HCT116 (cell line): ENCODE results near the gene ST3GAL6. TPM values are rescaled to one million over a fixed set of nuclear protein-coding genes. Genes with fewer than 3 reads are reported as not detected.

Experiments
- ATAC-seq: fragments of 200-7000 bp; cut with Tn5 transposase; 2 replicates; pipeline ENCODE4 v1.9.1; 2020; ENCODE audit warnings: mild to moderate bottlenecking, moderate library complexity
- BruUV-seq: library from RNA; stranded (reverse); fragments of 400-500 nt; replicated peaks from 2 replicates; lab custom pipeline; 2021; lab: Mats Ljungman, UMichigan
- CTCF ChIA-PET: fragments of 300-600 bp; sonication (Branson Sonifier 250); formaldehyde crosslinking; loops from one replicate; lab custom pipeline; 2021; ENCODE audit warnings: antibody characterized with exemption; lab: Charles Lee
- POLR2A ChIA-PET: fragments of 300-600, 350-600 bp; sonication (Branson Sonifier 250); formaldehyde crosslinking; loops from one replicate; lab custom pipeline; 2021; ENCODE audit warnings: antibody characterized with exemption; lab: Charles Lee
- RAD21 ChIA-PET, 2 experiments: fragments of 300-600 bp; sonication (Branson Sonifier 250); formaldehyde crosslinking; loops; one replicate each; lab custom pipeline; 2023; ENCODE audit warnings: low total read pairs in 2 of 2; ENCODE audit not compliant: uncharacterized antibody in 2 of 2, unreplicated experiment in 2 of 2, low non-redundant PET in 1 of 2; lab: Charles Lee
- DNase-seq: peaks from one replicate; pipeline ENCODE4 v3.0.0-alpha.2; 2010; ENCODE audit warnings: low read depth, low spot score
- H2AFZ ChIP-seq: fragments of 200-600 bp; shearing (Covaris generic), sonication (generic); 2 replicates; pipeline ENCODE4 v1.6.1; 2017; ENCODE audit warnings: low read depth, mixed run types, mixed read lengths, antibody characterized with exemption, low read length; ENCODE audit not compliant: poor library complexity, severe bottlenecking
- H3K27ac ChIP-seq: 2 replicates; pipeline ENCODE4 v1.5.1; 2012; ENCODE audit warnings: low read depth, low read length
- H3K27me3 ChIP-seq: fragments of 200-600 bp; sonication (generic); 2 replicates; pipeline ENCODE4 v1.6.1; 2016; ENCODE audit warnings: mixed run types, low read length, mixed read lengths; ENCODE audit not compliant: insufficient read depth
- H3K36me3 ChIP-seq, 2 experiments: fragments of 200-500 bp in 1 of 2; fragments of 200-600 bp in 1 of 2; sonication (Bioruptor generic) in 1 of 2; sonication (generic) in 1 of 2; 2 replicates each; pipeline versions ENCODE4 v1.5.1 to v1.6.1; 2014 to 2016; ENCODE audit warnings: low read length in 2 of 2, inconsistent platforms in 1 of 2, mixed read lengths in 1 of 2, mixed run types in 1 of 2; ENCODE audit not compliant: insufficient read depth in 2 of 2, control insufficient read depth in 1 of 2
- H3K4me1 ChIP-seq, 2 experiments: fragments of 200-600 bp in 1 of 2; sonication (generic) in 1 of 2; 2 replicates each; pipeline versions ENCODE4 v1.5.1 to v1.6.1; 2012 to 2017; ENCODE audit warnings: low read length in 2 of 2, inconsistent platforms in 1 of 2, mild to moderate bottlenecking in 1 of 2, mixed read lengths in 1 of 2, mixed run types in 1 of 2, moderate library complexity in 1 of 2; ENCODE audit not compliant: insufficient read depth in 2 of 2, control insufficient read depth in 1 of 2
- H3K4me2 ChIP-seq: fragments of 200-600 bp; sonication (generic); 2 replicates; pipeline ENCODE4 v1.6.1; 2017; ENCODE audit warnings: mixed run types, low read length, mixed read lengths
- H3K4me3 ChIP-seq, 2 experiments: fragments of 200-600 bp in 1 of 2; sonication (generic) in 1 of 2; replicated peaks in 1 of 2; 2 replicates each; pipeline ENCODE4 v1.5.1; 2011 to 2016; ENCODE audit warnings: low read length in 2 of 2, control low read depth in 1 of 2, low read depth in 1 of 2, mild to moderate bottlenecking in 1 of 2, mixed read lengths in 1 of 2, mixed run types in 1 of 2
- H3K79me2 ChIP-seq: fragments of 200-600 bp; sonication (generic); 2 replicates; pipeline ENCODE4 v1.6.1; 2017; ENCODE audit warnings: mild to moderate bottlenecking, mixed run types, low read length, moderate library complexity, mixed read lengths; ENCODE audit not compliant: insufficient read depth
- H3K9ac ChIP-seq: fragments of 200-600 bp; sonication (generic); 2 replicates; pipeline ENCODE4 v1.6.1; 2016; ENCODE audit warnings: low read length, mixed read lengths
- H3K9me2 ChIP-seq: fragments of 200-600 bp; sonication (generic), shearing (Covaris generic); 2 replicates; pipeline ENCODE4 v1.6.1; 2017; ENCODE audit warnings: mixed run types, mild to moderate bottlenecking, moderate library complexity; ENCODE audit not compliant: insufficient read depth
- H3K9me3 ChIP-seq, 2 experiments: fragments of 200-500 bp in 1 of 2; fragments of 200-600 bp in 1 of 2; sonication (Bioruptor generic) in 1 of 2; sonication (generic) in 1 of 2; 2 replicates each; pipeline ENCODE4 v1.6.1; 2014 to 2017; ENCODE audit warnings: low read length in 2 of 2, mixed read lengths in 2 of 2, inconsistent platforms in 1 of 2, low read depth in 1 of 2, mild to moderate bottlenecking in 1 of 2, mixed run types in 1 of 2, moderate library complexity in 1 of 2; ENCODE audit not compliant: control insufficient read depth in 1 of 2, insufficient read depth in 1 of 2
- H4K20me1 ChIP-seq: fragments of 200-600 bp; sonication (generic), shearing (Covaris generic); 2 replicates; pipeline ENCODE4 v1.6.1; 2017; ENCODE audit warnings: mixed run types, mild to moderate bottlenecking, moderate library complexity; ENCODE audit not compliant: insufficient read depth
- ATF3 ChIP-seq: IDR thresholded peaks from 2 replicates; pipeline ENCODE4 v1.6.1; 2012
- CBX3 ChIP-seq: IDR thresholded peaks from 2 replicates; pipeline ENCODE4 v1.6.1; 2012; ENCODE audit warnings: low read depth
- CEBPB ChIP-seq: IDR thresholded peaks from 2 replicates; pipeline ENCODE4 v1.6.1; 2012; ENCODE audit warnings: low read depth
- CTCF ChIP-seq, 3 experiments: fragments of 200-600 bp in 1 of 3; sonication (generic) in 1 of 3; IDR thresholded peaks in 2 of 3; conservative IDR thresholded peaks in 1 of 3; 2 replicates each; pipeline ENCODE4 v1.5.1; 2012 to 2017; ENCODE audit warnings: low read depth in 2 of 3, low read length in 2 of 3, antibody characterized with exemption in 1 of 3, borderline replicate concordance in 1 of 3, control low read depth in 1 of 3, mild to moderate bottlenecking in 1 of 3, mixed read lengths in 1 of 3, mixed run types in 1 of 3, moderate library complexity in 1 of 3; ENCODE audit not compliant: insufficient read depth in 1 of 3
- EGR1 ChIP-seq: IDR thresholded peaks from 2 replicates; pipeline ENCODE4 v1.6.1; 2012; ENCODE audit warnings: low read depth
- EZH2 ChIP-seq: fragments of 200-600 bp; sonication (generic); IDR thresholded peaks from 2 replicates; pipeline ENCODE4 v1.6.1; 2017; ENCODE audit warnings: antibody characterized with exemption, mixed run types
- FOSL1 ChIP-seq: IDR thresholded peaks from 2 replicates; pipeline ENCODE4 v1.6.1; 2012; ENCODE audit warnings: low read depth
- JUND ChIP-seq: IDR thresholded peaks from 2 replicates; pipeline ENCODE4 v1.6.1; 2012
- MAX ChIP-seq: IDR thresholded peaks from 2 replicates; pipeline ENCODE4 v1.6.1; 2012
- POLR2A ChIP-seq: IDR thresholded peaks from 2 replicates; pipeline ENCODE4 v1.7.0; 2011; ENCODE audit warnings: borderline replicate concordance; ENCODE audit not compliant: insufficient read depth, insufficient read length; ENCODE audit errors: extremely low read depth
- RAD21 ChIP-seq: IDR thresholded peaks from 2 replicates; pipeline ENCODE4 v1.6.1; 2012; ENCODE audit warnings: low read depth, mild to moderate bottlenecking
- REST ChIP-seq: IDR thresholded peaks from 2 replicates; pipeline ENCODE4 v1.6.1; 2012; ENCODE audit warnings: low read depth
- YY1 ChIP-seq: IDR thresholded peaks from 2 replicates; pipeline ENCODE4 v1.6.1; 2011; ENCODE audit warnings: low read length, low read depth, moderate library complexity, mild to moderate bottlenecking; ENCODE audit not compliant: insufficient replicate concordance; ENCODE audit errors: extremely low read depth
- ZNF274 ChIP-seq: fragments of 200-500 bp; sonication (Bioruptor generic); IDR thresholded peaks from 2 replicates; pipeline ENCODE4 v1.6.1; 2014; ENCODE audit warnings: mild to moderate bottlenecking, low read depth, low read length, inconsistent platforms
- intact Hi-C: fragments of 100-400 bp; cut with micrococcal nuclease; formaldehyde crosslinking; loops from 2 replicates; pipeline ENCODE4 v1.10.0; 2022
- total RNA-seq: library from RNA; stranded (reverse); gene quantifications from one replicate; pipeline ENCODE4 v1.2.1, GENCODE V29; 2021; ENCODE audit not compliant: unreplicated experiment

ST3GAL6 gene
- total RNA-seq, 1 experiment from 2014 or later = 10.6 TPM

GRCh38 chr3:98761643-98762229, 1.4 kb upstream of the ST3GAL6 start:
- no peaks in the 10 kb centered on the region for H3K4me1 ChIP-seq
- H2AFZ ChIP-seq = no peak overlapping the region
- H4K20me1 ChIP-seq = no peaks in the 10 kb centered on the region
- ChIA-PET RAD21 (no interaction called here), POLR2A (no interaction called here), CTCF (no interaction called here)
- H3K9me2 ChIP-seq = no peaks in the 10 kb centered on the region
- no peaks in the 10 kb centered on the region for H3K27me3 ChIP-seq
- H3K9ac ChIP-seq = no peak overlapping the region
- H3K4me3 ChIP-seq = no peak overlapping the region
- intact Hi-C loops = no loop called here
- no peak for TF ChIP-seq EZH2
- TF ChIP-seq POLR2A = no peak
- TF ChIP-seq ZNF274 = no peak
- TF ChIP-seq ATF3 = no peak
- TF ChIP-seq MAX = no peak
- TF ChIP-seq JUND = no peak
- TF ChIP-seq EGR1 = no peak
- no peak for TF ChIP-seq CBX3
- no peak for TF ChIP-seq CEBPB
- no peak for TF ChIP-seq YY1
- no TSS peak for BruUV-seq
- no peaks in the 10 kb centered on the region for H3K79me2 ChIP-seq
- ATAC-seq (no peak), DNase-seq (no peak)
- no peaks in the 10 kb centered on the region for H3K9me3 ChIP-seq
- no peaks in the 10 kb centered on the region for H3K36me3 ChIP-seq
- H3K27ac ChIP-seq = no peak overlapping the region
- no peak overlapping the region for H3K4me2 ChIP-seq

GRCh38 chr3:98763819-98764418, 779 bp downstream of the ST3GAL6 start:
- Histone ChIP-seq H4K20me1 (no peaks in the 10 kb centered on the region), H3K4me1 (no peaks in the 10 kb centered on the region), H3K9me2 (no peaks in the 10 kb centered on the region), H3K4me2 (no peak overlapping the region), H3K9ac (no peak overlapping the region), H3K27me3 (no peaks in the 10 kb centered on the region), H3K9me3 (no peaks in the 10 kb centered on the region), H3K79me2 (no peaks in the 10 kb centered on the region), H3K4me3 (no peak overlapping the region), H3K36me3 (no peaks in the 10 kb centered on the region), H2AFZ (no peak overlapping the region), H3K27ac (no peak overlapping the region)
- ChIA-PET CTCF (no interaction called here), POLR2A (no interaction called here), RAD21 (no interaction called here)
- TF ChIP-seq REST = no peak
- no peak for TF ChIP-seq YY1
- TF ChIP-seq CBX3 = no peak
- no peak for TF ChIP-seq CTCF (IDR thresholded peaks at IDR 0.05 in 2 of 3, conservative IDR thresholded peaks at IDR 0.05 in 1 of 3; ENCODE audit: borderline replicate concordance in 1 of 3, insufficient read depth in 1 of 3, low read depth in 2 of 3, low read length in 2 of 3)
- no peak for TF ChIP-seq EGR1
- TF ChIP-seq JUND = no peak
- no peak for TF ChIP-seq FOSL1
- TF ChIP-seq RAD21 = no peak
- DNase-seq (no peak), ATAC-seq (no peak)
- intact Hi-C loops = no loop called here
- no TSS peak for BruUV-seq
